HG03521 (cell line): ENCODE measurements around the gene ZNF691.
"Not testable (repeated sequence)": the region's sequence is repeated elsewhere in the genome, so short reads cannot be mapped to it uniquely, and the experiment has no call there.

Source experiments
- ATAC-seq: cut with Tn5 transposase; IDR thresholded peaks from one replicate; pipeline ENCODE4 v1.9.1; 2021; ENCODE audit warnings: mild to moderate bottlenecking, moderate library complexity; ENCODE audit not compliant: unreplicated experiment

ZNF691 gene, protein sequence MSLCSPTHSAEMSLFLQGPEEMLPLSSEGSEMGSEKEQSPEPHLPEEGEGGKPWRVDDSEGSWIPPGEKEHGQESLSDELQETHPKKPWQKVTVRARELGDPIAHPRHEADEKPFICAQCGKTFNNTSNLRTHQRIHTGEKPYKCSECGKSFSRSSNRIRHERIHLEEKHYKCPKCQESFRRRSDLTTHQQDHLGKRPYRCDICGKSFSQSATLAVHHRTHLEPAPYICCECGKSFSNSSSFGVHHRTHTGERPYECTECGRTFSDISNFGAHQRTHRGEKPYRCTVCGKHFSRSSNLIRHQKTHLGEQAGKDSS

GRCh38 chr1:42846257-42847110 is at the start of gene ZNF691:
Gene ZNF691, plus strand, starts transcription at chr1:42846613. Its CDS starts 3,046 bp downstream, at chr1:42849659.
- peak; percentile 90 for ATAC-seq

DNA sequence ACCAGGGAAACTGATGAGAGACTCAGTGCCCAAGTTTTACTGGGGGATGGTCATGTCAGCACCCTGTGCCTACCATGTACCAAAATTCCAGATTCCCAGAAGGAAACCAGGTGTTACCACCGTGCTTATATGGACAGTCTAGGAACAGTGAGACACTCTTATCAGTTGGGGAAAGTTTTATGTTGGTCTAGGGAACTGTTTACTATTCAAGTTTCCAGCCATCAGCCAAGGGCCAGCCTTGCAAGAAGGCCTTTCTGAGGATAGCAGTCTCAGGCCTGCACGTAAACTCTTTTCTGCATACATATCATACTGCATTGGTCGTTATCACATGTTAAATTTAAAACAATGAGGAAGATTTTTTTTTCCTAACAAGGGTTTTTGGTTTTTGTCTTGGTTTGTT is 49.0 kb upstream of the ZNF691 start:
- ATAC-seq: no peak

- ATAC-seq: no peak
Measured at GRCh38 chr1:42797979-42798378, 48.4 kb upstream of the ZNF691 start.

DNA sequence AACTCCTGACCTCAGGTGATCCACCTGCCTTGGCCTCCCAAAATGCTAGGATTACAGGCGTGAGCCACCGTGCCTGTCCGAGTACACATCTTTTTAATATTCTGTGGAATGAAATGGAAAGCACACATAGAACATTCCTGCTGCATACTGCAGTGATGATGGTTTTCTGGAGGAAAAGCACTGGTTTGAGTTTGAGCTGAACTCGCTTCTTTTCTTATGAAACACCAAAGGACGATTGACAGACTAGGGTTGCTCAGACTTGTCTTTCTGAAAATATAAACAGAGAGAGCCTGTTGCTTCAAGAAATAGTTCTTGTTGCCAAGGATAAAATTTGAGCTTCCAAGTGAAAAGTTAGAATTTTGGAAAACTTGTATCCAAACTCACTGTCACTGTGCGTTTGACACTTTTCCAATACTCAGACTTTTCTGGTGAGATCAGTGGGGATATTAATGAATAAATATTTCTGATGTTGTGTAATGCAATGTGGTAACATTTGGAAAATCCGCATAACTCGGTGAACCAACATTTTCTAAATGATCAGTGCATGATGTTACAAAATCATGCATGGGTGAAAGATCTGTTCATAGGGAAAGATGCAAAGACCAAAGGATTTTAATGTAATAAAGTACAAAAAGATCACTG is 44.5 kb upstream of the ZNF691 start:
- ATAC-seq: no peak

DNA sequence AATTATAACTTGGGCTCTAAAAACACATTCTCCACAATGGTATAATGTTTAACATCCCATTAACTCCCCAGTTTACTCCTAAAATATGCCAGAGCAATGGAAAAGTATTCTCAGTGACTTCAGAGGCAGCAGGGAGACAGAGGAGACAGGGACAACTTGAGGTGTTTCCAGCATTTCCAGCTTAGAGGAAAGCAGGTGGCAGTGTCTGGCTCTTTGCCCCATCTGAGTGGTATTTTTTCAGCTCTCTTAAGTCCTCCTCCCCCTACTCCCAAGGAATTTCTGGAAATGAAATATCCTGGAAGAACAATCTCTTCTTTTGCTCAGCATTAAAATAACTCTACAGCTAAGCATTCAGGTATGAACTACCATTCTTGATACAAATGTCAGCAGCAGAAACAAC is 40.2 kb upstream of the ZNF691 start:
- ATAC-seq: no peak

DNA sequence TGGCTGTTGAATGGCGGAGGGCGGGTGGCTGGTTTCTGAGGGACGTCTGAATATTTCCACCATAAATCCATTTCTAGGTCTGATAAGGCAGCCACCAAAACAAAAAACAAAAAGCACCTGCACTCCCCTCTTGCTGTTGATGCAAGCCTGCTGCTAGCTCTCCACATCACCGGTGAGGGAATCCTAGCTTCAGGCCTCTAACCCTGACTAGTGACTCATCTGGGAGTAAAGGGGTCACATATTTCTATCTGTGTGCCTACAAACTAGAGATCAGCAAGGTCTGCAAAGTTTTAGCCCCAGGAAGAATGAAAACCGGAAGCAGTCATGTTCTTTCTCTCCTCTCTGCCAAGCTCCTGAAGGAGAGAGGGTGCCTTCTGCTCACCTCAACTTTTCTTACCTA is 39.8 kb upstream of the ZNF691 start:
- ATAC-seq: no peak

DNA sequence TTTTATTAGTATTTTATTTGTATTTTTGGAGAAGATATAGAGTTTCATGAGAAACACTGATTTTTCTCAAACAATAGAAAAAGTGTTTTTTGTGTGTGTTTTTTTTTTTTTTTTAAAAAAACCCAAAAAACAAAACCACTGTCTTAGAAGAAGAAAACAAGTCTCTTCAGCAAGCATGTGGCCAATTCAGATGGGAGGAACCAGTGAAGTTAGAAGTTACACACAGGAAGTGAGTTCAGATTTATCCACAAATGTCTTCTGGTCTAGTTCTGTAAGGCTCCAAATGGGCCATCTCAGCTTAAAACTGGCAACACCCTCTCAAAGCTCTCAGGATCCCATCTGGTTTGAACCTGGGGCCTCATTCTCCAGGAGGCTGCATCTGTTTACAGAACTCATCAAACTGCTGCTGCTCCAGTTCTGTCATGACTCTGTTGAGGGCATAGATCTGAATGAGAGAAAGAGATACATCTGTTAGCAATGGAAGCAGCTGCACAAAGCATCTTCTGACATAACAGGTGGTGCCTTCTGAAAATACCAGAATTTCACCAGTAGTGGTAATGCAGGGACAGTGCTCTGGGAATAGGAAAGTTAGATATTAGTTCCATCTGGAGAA is 39.3 kb upstream of the ZNF691 start:
- ATAC-seq: no peak

DNA sequence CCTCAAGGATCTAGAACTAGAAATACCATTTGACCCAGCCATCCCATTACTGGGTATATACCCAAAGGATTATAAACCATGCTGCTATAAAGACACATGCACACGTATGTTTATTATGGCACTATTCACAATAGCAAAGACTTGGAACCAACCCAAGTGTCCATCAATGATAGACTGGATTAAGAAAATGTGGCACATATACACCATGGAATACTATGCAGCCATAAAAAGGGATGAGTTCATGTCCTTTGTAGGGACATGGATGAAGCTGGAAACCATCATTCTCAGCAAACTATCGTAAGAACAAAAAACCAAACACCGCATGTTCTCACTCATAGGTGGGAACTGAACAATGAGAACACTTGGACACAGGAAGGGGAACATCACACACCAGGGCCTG is 31.6 kb upstream of the ZNF691 start:
- not testable (repeated sequence) for ATAC-seq

DNA sequence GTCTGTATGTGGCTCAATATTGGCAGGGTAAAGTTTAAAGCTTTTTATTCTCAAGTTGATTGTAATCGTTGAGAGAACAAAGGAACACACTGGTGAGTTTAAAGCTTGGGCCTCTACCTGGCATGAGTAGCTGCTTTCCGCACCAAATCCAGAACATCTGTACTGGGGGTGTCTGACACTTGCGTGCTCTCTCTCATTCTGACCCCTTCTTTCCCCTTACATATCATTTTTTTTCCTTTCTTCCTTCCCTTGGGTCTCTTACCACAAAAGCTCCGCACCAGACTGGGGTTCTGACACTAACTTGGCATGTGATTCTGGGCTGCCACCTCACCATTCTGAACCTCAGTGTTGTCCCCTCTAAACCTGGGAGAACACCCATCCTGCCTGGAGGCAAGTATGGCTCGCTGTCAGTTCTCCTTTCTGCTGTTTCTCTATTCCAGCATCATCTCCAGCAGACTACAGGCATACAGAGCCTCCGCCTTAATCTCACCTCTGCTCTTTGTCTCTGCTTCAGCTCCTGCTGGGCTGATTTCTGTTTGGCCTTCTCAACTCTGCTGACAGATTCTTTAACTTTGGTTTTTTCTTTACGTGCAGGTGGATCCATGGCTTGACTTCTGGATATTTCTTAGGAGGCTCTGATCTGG is 30.4 kb upstream of the ZNF691 start:
- no peak for ATAC-seq

DNA sequence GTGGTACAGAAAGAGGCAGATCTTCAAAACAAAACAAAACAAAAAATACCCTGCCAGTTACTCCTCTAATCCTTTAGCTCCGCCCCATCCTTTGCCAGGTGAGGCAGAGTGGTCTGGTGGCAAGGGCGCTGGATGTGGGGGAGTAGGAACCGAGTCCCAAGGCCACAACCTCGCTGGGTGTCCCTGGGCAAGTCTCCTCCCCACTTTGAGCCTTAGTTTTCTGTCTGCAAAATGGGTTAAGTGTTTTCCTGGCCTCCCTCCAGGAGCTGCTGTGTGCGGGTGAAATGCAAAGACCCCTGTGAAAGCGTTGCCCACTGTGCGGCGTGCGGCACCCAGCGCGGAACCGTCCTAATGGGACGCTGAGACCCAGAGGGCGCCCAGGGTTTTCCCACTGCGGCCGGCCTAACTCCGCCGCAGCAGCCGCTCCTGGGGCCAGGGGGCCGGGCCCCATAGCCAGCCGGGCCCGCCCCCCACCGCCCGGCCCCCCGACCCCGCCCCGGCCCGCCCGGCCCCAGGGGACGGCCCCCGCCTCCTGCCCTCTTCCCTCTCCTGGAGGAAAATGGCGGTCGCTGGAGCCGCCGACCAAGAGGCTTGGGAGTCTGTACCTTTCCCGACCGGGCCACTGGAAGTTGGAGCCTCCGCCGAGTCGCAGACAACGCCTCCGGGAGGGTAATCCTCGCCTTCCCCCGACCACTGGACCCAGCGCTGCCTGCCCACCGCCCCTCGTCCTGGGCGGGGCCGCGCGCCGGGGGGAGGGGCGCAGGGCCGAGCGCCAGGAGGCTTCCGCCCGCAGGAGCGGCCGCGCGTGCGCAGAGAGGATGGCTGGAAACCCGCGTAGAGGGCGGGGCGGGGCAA is 29.6 kb upstream of the ZNF691 start, which contains the start of the genes ERMAP and SVBP:
TSS of gene ERMAP (plus strand) at position 538 of the 855 bp plus-strand sequence. CDS start 13,327 bp downstream, outside the sequence.
TSS of gene SVBP (minus strand) at position 813 of the 855 bp plus-strand sequence. CDS start 853 bp downstream, outside the sequence.
- peak; percentile 89 for ATAC-seq

- ATAC-seq: no peak
Measured at GRCh38 chr1:42817440-42817767, 29.0 kb upstream of the ZNF691 start.

DNA sequence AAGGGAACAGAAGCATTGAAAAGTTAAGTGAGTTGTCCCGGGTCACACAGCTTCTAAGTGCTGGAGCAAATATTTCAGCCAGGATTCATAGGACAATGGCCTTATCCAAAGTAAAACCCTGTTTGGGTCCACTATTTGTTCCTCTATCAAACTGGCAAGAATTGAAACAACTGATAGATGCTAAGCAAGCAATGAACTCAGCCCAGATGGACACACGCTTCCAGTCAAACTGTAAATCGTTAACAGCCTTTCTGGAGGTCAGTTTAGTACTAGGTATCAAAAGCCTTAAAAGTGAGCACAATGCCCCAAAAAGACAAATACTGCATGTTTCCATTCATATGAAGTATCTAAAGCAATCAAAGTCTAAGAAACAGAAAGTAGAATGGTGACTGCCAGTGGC is 28.4 kb upstream of the ZNF691 start:
- no peak for ATAC-seq

DNA sequence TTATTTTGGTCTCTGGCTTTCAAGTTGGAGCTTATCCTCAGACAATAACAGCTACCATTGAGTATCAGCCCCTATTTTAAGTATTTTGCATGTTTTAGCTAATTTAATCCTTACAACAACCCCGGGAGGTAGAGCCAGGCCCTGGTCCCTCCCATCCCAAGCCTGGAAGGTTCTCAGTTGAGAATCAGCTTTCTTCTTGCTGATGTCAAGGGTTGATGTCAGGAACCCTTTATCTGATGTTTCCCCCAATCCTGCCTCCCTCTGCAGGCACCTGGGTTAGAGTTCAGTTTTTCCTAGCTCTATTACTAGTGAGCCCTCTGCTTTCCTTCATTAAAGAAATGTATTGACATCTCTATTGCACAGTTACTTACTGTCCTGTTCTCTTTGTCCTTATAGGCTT is 25.6 kb upstream of the ZNF691 start:
- no peak for ATAC-seq

DNA sequence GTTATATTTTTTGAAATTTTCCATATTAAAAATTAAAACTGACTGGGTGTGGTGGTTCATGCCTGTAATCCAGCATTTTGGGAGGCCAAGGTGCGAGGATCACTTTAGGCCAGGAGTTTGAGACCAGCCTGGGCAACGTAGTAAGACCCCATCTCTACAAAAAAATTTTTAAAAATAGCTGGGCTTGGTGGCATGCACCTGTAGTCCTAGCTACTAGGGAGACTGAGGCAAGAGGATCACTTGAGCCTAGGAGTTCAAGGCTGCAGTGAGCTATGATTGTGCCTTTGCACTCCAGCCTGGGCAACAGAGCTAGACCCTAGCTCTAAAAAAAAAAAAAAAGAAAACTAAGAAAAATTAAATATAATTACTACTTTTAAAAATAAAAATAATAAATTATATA is 24.7 kb upstream of the ZNF691 start:
- no peak for ATAC-seq

- no peak for ATAC-seq
Measured at GRCh38 chr1:42822800-42823392, 23.5 kb upstream of the ZNF691 start.

- no peak for ATAC-seq
Measured at GRCh38 chr1:42824481-42825035, 21.9 kb upstream of the ZNF691 start.

DNA sequence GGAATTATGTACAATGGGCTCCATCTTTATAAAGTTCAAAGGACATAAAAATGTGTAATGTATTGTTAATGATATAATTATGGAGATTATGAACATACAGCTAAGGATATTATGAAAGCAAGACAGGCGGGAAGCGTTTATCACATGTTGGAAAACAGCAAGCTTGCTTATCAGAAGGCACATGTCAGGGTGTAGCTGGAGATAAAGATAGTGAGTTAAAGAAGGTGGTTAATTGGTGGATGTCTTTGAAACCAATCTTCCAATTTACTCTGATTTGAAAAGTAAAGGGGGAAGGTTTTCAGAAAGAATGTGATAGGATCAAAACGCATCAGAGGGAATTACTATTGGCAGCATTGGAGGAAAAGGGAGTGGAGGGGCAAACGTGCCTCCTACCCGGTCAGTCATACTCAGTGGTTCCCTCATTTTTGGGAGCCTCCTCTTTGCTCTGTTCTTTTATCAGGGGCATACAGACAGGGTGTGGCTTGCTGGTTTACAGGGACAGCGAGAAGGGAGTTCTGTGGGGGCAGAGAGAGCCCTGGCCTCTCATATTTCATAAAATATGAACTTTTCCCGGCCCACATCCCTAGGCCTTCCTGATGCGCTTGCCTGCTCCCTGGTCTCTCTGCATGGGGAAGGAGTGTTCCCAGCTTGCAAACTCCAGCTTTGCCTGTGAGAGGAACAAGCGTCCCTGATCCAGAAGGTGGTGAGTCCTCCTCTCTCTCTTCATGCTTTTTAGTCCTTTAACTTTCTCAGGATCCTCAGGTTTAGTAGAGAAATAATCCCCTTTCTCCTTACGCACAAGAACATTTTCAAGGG is 21.2 kb upstream of the ZNF691 start:
- ATAC-seq: no peak

DNA sequence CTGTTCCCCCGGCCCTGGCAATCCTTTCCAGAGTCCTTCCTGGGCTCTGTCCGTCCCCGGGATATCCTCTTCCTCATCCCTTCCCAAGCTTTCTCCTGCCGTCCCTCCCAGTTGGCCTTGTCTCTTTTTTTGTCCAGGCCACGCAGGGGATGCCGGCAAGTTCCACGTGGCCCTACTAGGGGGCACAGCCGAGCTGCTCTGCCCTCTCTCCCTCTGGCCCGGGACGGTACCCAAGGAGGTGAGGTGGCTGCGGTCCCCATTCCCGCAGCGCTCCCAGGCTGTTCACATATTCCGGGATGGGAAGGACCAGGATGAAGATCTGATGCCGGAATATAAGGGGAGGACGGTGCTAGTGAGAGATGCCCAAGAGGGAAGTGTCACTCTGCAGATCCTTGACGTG is 15.8 kb upstream of the ZNF691 start:
- ATAC-seq: no peak
